ENCODE data around the gene BABAM2.
A peak's percentile ranks its signal among the peaks of the same experiment; 100 is the strongest.

The BABAM2 gene

DNA sequence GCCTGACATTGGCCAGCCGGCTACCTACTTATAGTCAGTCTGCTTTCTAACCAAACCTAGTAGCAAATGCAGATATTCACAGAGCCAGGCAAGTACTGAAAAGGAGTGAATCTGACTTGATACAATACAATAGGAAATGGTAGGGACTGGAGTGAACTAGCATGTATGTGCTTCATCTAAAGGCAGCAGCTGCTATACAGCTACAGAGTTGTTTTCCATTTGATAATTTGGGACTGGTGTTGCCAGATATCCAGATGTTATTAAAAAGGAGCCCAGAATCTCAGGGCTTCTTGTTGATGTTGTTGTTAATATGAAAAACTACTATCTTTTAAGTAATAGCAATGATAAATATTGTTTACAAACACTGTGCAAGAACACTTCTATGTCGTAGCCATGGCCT lies 159.4 kb downstream of the BABAM2 start:
- Histone ChIP-seq H3K4me3 (ENCODE audit: control insufficient read depth in 1 of 7, extremely low read depth in 1 of 7, insufficient read depth in 4 of 7, low read depth in 2 of 7, low read length in 6 of 7) (no peak overlapping the region), H3K27me3 (replicated peaks in 2 of 5; ENCODE audit: control insufficient read depth in 4 of 5, insufficient read depth in 5 of 5, low read length in 4 of 5) (no peaks in the 10 kb centered on the region), H3K36me3 (ENCODE audit: control insufficient read depth in 4 of 4, insufficient read depth in 4 of 4, low read length in 3 of 4) (peaks cover 0 to 2% (median 0%) of the 10 kb centered on the region in 4 experiments), H3K27ac (ENCODE audit: insufficient read depth in 1 of 2, low read depth in 1 of 2, low read length in 2 of 2, poor library complexity in 1 of 2, severe bottlenecking in 2 of 2) (no peak overlapping the region), H3K4me1 (ENCODE audit: control extremely low read depth in 1 of 4, control insufficient read depth in 4 of 4, insufficient read depth in 4 of 4, low read length in 3 of 4) (peaks cover 0 to 10% (median 6%) of the 10 kb centered on the region in 4 experiments), H3K9me3 (ENCODE audit: control extremely low read depth in 1 of 5, control insufficient read depth in 4 of 5, insufficient read depth in 2 of 5, low read depth in 1 of 5, low read length in 4 of 5) (no peaks in the 10 kb centered on the region)
- WGBS (ENCODE audit: insufficient coverage), result 100% methylated on average over 1 of the region's 2 CpGs
- POLR2A ChIA-PET, result no interaction called here
- no peak for DNase-seq
- CTCF ChIA-PET, result no interaction called here

- no peak overlapping the region for H3K27ac ChIP-seq (ENCODE audit: insufficient read depth in 1 of 2, low read depth in 1 of 2, low read length in 2 of 2, poor library complexity in 1 of 2, severe bottlenecking in 2 of 2)
- no peak overlapping the region for H3K4me3 ChIP-seq (ENCODE audit: control insufficient read depth in 1 of 7, extremely low read depth in 1 of 7, insufficient read depth in 4 of 7, low read depth in 2 of 7, low read length in 6 of 7)
- H3K4me1 ChIP-seq (ENCODE audit: control extremely low read depth in 1 of 4, control insufficient read depth in 4 of 4, insufficient read depth in 4 of 4, low read length in 3 of 4), result peaks cover 0 to 7% (median 1%) of the 10 kb centered on the region in 4 experiments
- H3K27me3 ChIP-seq (replicated peaks in 2 of 5; ENCODE audit: control insufficient read depth in 4 of 5, insufficient read depth in 5 of 5, low read length in 4 of 5), result no peaks in the 10 kb centered on the region
- ChIA-PET CTCF (no interaction called here), POLR2A (no interaction called here)
- no CpG with 5 or more reads among the region's 1 CpG for WGBS (ENCODE audit: insufficient coverage)
- no peaks in the 10 kb centered on the region for H3K9me3 ChIP-seq (ENCODE audit: control extremely low read depth in 1 of 5, control insufficient read depth in 4 of 5, insufficient read depth in 2 of 5, low read depth in 1 of 5, low read length in 4 of 5)
- DNase-seq, result no peak
- peaks cover 0 to 2% (median 0%) of the 10 kb centered on the region in 4 experiments for H3K36me3 ChIP-seq (ENCODE audit: control insufficient read depth in 4 of 4, insufficient read depth in 4 of 4, low read length in 3 of 4)
Measured at GRCh38 chr2:28052691-28053090, 162.2 kb downstream of the BABAM2 start.

GRCh38 chr2:28053597-28053996 lies 163.1 kb downstream of the BABAM2 start:
- Histone ChIP-seq H3K9me3 (ENCODE audit: control extremely low read depth in 1 of 5, control insufficient read depth in 4 of 5, insufficient read depth in 2 of 5, low read depth in 1 of 5, low read length in 4 of 5) (no peaks in the 10 kb centered on the region), H3K4me3 (ENCODE audit: control insufficient read depth in 1 of 7, extremely low read depth in 1 of 7, insufficient read depth in 4 of 7, low read depth in 2 of 7, low read length in 6 of 7) (no peak overlapping the region), H3K4me1 (ENCODE audit: control extremely low read depth in 1 of 4, control insufficient read depth in 4 of 4, insufficient read depth in 4 of 4, low read length in 3 of 4) (peaks cover 0 to 4% (median under 1%) of the 10 kb centered on the region in 4 experiments), H3K27ac (ENCODE audit: insufficient read depth in 1 of 2, low read depth in 1 of 2, low read length in 2 of 2, poor library complexity in 1 of 2, severe bottlenecking in 2 of 2) (no peak overlapping the region), H3K27me3 (replicated peaks in 2 of 5; ENCODE audit: control insufficient read depth in 4 of 5, insufficient read depth in 5 of 5, low read length in 4 of 5) (no peaks in the 10 kb centered on the region), H3K36me3 (ENCODE audit: control insufficient read depth in 4 of 4, insufficient read depth in 4 of 4, low read length in 3 of 4) (peaks cover 0 to 2% (median 0%) of the 10 kb centered on the region in 4 experiments)
- ChIA-PET CTCF (interaction anchor here (1.3 kb wide), 1 partner anchor 14 kb away, joined by 3 read pairs; no protein-coding TSS in a partner anchor), POLR2A (no interaction called here)
- 100% methylated on average over 1 of the region's 2 CpGs for WGBS (ENCODE audit: insufficient coverage)
- no peak for DNase-seq

GRCh38 chr2:28054916-28055315 lies 164.4 kb downstream of the BABAM2 start:
- peaks cover 0 to 2% (median 0%) of the 10 kb centered on the region in 4 experiments for H3K36me3 ChIP-seq (ENCODE audit: control insufficient read depth in 4 of 4, insufficient read depth in 4 of 4, low read length in 3 of 4)
- no peaks in the 10 kb centered on the region for H3K9me3 ChIP-seq (ENCODE audit: control extremely low read depth in 1 of 5, control insufficient read depth in 4 of 5, insufficient read depth in 2 of 5, low read depth in 1 of 5, low read length in 4 of 5)
- ChIA-PET CTCF (interaction anchor here (1.3 kb wide), 1 partner anchor 15 kb away, joined by 3 read pairs; no protein-coding TSS in a partner anchor), POLR2A (interaction anchor here (0.7 kb wide), 1 partner anchor 32 kb away, joined by 3 read pairs; no protein-coding TSS in a partner anchor)
- H3K27ac ChIP-seq (ENCODE audit: insufficient read depth in 1 of 2, low read depth in 1 of 2, low read length in 2 of 2, poor library complexity in 1 of 2, severe bottlenecking in 2 of 2), result no peak overlapping the region
- H3K4me3 ChIP-seq (ENCODE audit: control insufficient read depth in 1 of 7, extremely low read depth in 1 of 7, insufficient read depth in 4 of 7, low read depth in 2 of 7, low read length in 6 of 7), result no peak overlapping the region
- H3K4me1 ChIP-seq (ENCODE audit: control extremely low read depth in 1 of 4, control insufficient read depth in 4 of 4, insufficient read depth in 4 of 4, low read length in 3 of 4), result peaks cover 0 to 4% (median 0%) of the 10 kb centered on the region in 4 experiments
- no peak for DNase-seq
- no peaks in the 10 kb centered on the region for H3K27me3 ChIP-seq (replicated peaks in 2 of 5; ENCODE audit: control insufficient read depth in 4 of 5, insufficient read depth in 5 of 5, low read length in 4 of 5)
- no CpG with 5 or more reads among the region's 1 CpG for WGBS (ENCODE audit: insufficient coverage)

- CTCF ChIA-PET, result no interaction called here
- POLR2A ChIA-PET, result interaction anchor here (0.7 kb wide), 1 partner anchor 32 kb away, joined by 3 read pairs; no protein-coding TSS in a partner anchor
Measured at GRCh38 chr2:28055325-28055970, 164.9 kb downstream of the BABAM2 start.

GRCh38 chr2:28058791-28059190 lies 168.3 kb downstream of the BABAM2 start:
- CTCF ChIA-PET, result no interaction called here

More at GRCh38 chr2:28055325-28055970, 164.9 kb downstream of the BABAM2 start:
- H3K4me3 ChIP-seq (ENCODE audit: control insufficient read depth in 1 of 7, extremely low read depth in 1 of 7, insufficient read depth in 4 of 7, low read depth in 2 of 7, low read length in 6 of 7), result no peak overlapping the region
- H3K36me3 ChIP-seq (ENCODE audit: control insufficient read depth in 4 of 4, insufficient read depth in 4 of 4, low read length in 3 of 4), result peaks cover 0 to 2% (median 0%) of the 10 kb centered on the region in 4 experiments
- no peaks in the 10 kb centered on the region for H3K9me3 ChIP-seq (ENCODE audit: control extremely low read depth in 1 of 5, control insufficient read depth in 4 of 5, insufficient read depth in 2 of 5, low read depth in 1 of 5, low read length in 4 of 5)
- H3K4me1 ChIP-seq (ENCODE audit: control extremely low read depth in 1 of 4, control insufficient read depth in 4 of 4, insufficient read depth in 4 of 4, low read length in 3 of 4), result peaks cover 0 to 4% (median 0%) of the 10 kb centered on the region in 4 experiments
- H3K27me3 ChIP-seq (replicated peaks in 2 of 5; ENCODE audit: control insufficient read depth in 4 of 5, insufficient read depth in 5 of 5, low read length in 4 of 5), result no peaks in the 10 kb centered on the region
- no peak overlapping the region for H3K27ac ChIP-seq (ENCODE audit: insufficient read depth in 1 of 2, low read depth in 1 of 2, low read length in 2 of 2, poor library complexity in 1 of 2, severe bottlenecking in 2 of 2)
- no peak for DNase-seq

DNA sequence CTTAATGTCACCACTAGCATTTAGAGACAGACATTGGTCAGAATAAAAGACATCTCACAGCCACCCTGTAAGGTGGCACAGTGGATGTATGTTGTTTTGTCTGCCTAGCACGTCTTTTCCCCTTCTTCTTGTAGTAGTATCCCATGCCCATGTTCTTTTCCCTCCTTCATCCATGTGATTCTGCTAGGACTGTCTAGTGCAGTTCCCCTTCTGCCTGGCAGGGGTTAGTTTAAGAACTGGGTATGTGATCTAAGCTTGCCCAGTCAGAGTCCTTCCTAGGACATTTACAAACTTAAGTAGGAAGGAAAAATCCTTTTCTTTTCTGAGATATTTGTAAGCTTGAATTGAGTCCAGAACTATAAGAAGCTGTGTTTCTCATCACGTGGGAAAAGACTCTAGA lies 172.3 kb downstream of the BABAM2 start:
- Histone ChIP-seq H3K4me1 (ENCODE audit: control extremely low read depth in 1 of 4, control insufficient read depth in 4 of 4, insufficient read depth in 4 of 4, low read length in 3 of 4) (no peaks in the 10 kb centered on the region), H3K27me3 (replicated peaks in 2 of 5; ENCODE audit: control insufficient read depth in 4 of 5, insufficient read depth in 5 of 5, low read length in 4 of 5) (no peaks in the 10 kb centered on the region), H3K9me3 (ENCODE audit: control extremely low read depth in 1 of 5, control insufficient read depth in 4 of 5, insufficient read depth in 2 of 5, low read depth in 1 of 5, low read length in 4 of 5) (no peaks in the 10 kb centered on the region), H3K36me3 (ENCODE audit: control insufficient read depth in 4 of 4, insufficient read depth in 4 of 4, low read length in 3 of 4) (peaks cover 0 to 5% (median 2%) of the 10 kb centered on the region in 4 experiments), H3K27ac (ENCODE audit: insufficient read depth in 1 of 2, low read depth in 1 of 2, low read length in 2 of 2, poor library complexity in 1 of 2, severe bottlenecking in 2 of 2) (no peak overlapping the region), H3K4me3 (ENCODE audit: control insufficient read depth in 1 of 7, extremely low read depth in 1 of 7, insufficient read depth in 4 of 7, low read depth in 2 of 7, low read length in 6 of 7) (no peak overlapping the region)
- WGBS (ENCODE audit: insufficient coverage), result no CpG with 5 or more reads among the region's 2 CpGs
- ChIA-PET POLR2A (no interaction called here), CTCF (no interaction called here)
- no peak for DNase-seq

More at GRCh38 chr2:28058791-28059190, 168.3 kb downstream of the BABAM2 start:
- Histone ChIP-seq H3K4me3 (ENCODE audit: control insufficient read depth in 1 of 7, extremely low read depth in 1 of 7, insufficient read depth in 4 of 7, low read depth in 2 of 7, low read length in 6 of 7) (no peak overlapping the region), H3K36me3 (ENCODE audit: control insufficient read depth in 4 of 4, insufficient read depth in 4 of 4, low read length in 3 of 4) (no peaks in the 10 kb centered on the region), H3K27me3 (replicated peaks in 2 of 5; ENCODE audit: control insufficient read depth in 4 of 5, insufficient read depth in 5 of 5, low read length in 4 of 5) (no peaks in the 10 kb centered on the region), H3K9me3 (ENCODE audit: control extremely low read depth in 1 of 5, control insufficient read depth in 4 of 5, insufficient read depth in 2 of 5, low read depth in 1 of 5, low read length in 4 of 5) (no peaks in the 10 kb centered on the region), H3K27ac (ENCODE audit: insufficient read depth in 1 of 2, low read depth in 1 of 2, low read length in 2 of 2, poor library complexity in 1 of 2, severe bottlenecking in 2 of 2) (no peak overlapping the region), H3K4me1 (ENCODE audit: control extremely low read depth in 1 of 4, control insufficient read depth in 4 of 4, insufficient read depth in 4 of 4, low read length in 3 of 4) (peaks cover 0 to 4% (median 0%) of the 10 kb centered on the region in 4 experiments)
- DNase-seq, result peak in 2 of 3 donors; percentile 23 to 52
- POLR2A ChIA-PET, result no interaction called here
- WGBS (ENCODE audit: insufficient coverage), result 82% methylated on average over 2 of the region's 5 CpGs

Data from common myeloid progenitor, CD34-positive (primary cell).